ENCODE data around the gene NRXN3. TPM values are rescaled to one million over a fixed set of nuclear protein-coding genes. Genes with fewer than 3 reads are reported as not detected.

The NRXN3 gene
- total and polyA plus RNA-seq, 2 of the 13 experiments (the other 11 are each of a cell fraction or from before 2014, with no cell fraction given): 0.03 TPM; not detected in 1

DNA sequence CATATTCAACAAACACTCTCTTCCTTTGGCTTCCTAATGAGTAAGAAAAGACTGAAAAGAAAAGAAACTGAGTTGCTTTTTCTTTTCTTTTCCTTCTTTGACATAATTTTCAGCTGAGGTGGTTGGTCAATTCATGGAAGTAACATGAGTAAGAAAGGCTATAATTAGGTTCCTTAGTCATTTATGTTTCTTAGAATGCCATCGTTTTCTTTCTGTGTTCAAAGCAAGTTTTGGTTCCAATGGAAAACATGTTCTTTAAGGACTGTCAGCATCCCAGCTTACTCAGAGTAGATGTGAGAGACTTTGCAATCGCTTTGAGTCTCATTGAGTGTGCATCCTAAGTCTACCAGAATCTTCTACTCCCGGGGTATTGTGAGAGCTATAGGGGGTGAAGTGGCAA, 1158.7 kb downstream of the NRXN3 start (continued):
- TF ChIP-seq, protein P1, sequence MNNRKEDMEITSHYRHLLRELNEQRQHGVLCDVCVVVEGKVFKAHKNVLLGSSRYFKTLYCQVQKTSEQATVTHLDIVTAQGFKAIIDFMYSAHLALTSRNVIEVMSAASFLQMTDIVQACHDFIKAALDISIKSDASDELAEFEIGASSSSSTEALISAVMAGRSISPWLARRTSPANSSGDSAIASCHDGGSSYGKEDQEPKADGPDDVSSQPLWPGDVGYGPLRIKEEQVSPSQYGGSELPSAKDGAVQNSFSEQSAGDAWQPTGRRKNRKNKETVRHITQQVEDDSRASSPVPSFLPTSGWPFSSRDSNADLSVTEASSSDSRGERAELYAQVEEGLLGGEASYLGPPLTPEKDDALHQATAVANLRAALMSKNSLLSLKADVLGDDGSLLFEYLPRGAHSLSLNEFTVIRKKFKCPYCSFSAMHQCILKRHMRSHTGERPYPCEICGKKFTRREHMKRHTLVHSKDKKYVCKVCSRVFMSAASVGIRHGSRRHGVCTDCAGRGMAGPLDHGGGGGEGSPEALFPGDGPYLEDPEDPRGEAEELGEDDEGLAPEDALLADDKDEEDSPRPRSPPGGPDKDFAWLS (CRISPR knock-in tag; IDR thresholded peaks at IDR 0.05; ENCODE audit: borderline replicate concordance): no peak
- TF ChIP-seq RBM22 (optimal IDR thresholded peaks at IDR 0.05; ENCODE audit: low read length) (no peak), NPAS2 (CRISPR knock-in tag; IDR thresholded peaks at IDR 0.05; ENCODE audit: borderline replicate concordance) (no peak)

DNA sequence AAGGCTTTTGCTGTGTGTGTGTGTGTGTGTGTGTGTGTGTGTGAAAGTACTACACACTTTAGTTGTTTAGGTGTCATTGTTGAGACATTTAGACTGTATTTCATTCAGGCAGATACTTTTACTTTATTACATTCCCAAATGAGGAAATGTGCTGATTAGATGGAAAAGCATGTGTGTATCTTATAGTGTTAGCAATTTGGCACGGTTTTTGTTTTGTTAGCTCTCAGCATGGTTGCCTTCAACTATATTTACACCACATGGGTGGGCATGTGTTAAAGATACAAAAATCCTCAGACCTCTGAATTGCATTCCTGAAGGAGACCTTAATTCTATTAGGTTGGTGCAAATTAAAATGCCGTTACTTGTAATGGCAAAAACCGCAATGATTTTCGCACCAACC, 1161.7 kb downstream of the NRXN3 start:
- TF ChIP-seq RFXAP (CRISPR knock-in tag; IDR thresholded peaks at IDR 0.05; ENCODE audit: borderline replicate concordance) (no peak), PHF20 (CRISPR knock-in tag; IDR thresholded peaks at IDR 0.05) (no peak)
- TF ChIP-seq, protein P2, sequence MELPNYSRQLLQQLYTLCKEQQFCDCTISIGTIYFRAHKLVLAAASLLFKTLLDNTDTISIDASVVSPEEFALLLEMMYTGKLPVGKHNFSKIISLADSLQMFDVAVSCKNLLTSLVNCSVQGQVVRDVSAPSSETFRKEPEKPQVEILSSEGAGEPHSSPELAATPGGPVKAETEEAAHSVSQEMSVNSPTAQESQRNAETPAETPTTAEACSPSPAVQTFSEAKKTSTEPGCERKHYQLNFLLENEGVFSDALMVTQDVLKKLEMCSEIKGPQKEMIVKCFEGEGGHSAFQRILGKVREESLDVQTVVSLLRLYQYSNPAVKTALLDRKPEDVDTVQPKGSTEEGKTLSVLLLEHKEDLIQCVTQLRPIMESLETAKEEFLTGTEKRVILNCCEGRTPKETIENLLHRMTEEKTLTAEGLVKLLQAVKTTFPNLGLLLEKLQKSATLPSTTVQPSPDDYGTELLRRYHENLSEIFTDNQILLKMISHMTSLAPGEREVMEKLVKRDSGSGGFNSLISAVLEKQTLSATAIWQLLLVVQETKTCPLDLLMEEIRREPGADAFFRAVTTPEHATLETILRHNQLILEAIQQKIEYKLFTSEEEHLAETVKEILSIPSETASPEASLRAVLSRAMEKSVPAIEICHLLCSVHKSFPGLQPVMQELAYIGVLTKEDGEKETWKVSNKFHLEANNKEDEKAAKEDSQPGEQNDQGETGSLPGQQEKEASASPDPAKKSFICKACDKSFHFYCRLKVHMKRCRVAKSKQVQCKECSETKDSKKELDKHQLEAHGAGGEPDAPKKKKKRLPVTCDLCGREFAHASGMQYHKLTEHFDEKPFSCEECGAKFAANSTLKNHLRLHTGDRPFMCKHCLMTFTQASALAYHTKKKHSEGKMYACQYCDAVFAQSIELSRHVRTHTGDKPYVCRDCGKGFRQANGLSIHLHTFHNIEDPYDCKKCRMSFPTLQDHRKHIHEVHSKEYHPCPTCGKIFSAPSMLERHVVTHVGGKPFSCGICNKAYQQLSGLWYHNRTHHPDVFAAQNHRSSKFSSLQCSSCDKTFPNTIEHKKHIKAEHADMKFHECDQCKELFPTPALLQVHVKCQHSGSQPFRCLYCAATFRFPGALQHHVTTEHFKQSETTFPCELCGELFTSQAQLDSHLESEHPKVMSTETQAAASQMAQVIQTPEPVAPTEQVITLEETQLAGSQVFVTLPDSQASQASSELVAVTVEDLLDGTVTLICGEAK (IDR thresholded peaks at IDR 0.05): peak; percentile 43; the same call in 1 of the 2 replicates
- TF ChIP-seq, protein P2 (CRISPR knock-in tag; IDR thresholded peaks at IDR 0.05): no peak
- TF ChIP-seq, protein P3, sequence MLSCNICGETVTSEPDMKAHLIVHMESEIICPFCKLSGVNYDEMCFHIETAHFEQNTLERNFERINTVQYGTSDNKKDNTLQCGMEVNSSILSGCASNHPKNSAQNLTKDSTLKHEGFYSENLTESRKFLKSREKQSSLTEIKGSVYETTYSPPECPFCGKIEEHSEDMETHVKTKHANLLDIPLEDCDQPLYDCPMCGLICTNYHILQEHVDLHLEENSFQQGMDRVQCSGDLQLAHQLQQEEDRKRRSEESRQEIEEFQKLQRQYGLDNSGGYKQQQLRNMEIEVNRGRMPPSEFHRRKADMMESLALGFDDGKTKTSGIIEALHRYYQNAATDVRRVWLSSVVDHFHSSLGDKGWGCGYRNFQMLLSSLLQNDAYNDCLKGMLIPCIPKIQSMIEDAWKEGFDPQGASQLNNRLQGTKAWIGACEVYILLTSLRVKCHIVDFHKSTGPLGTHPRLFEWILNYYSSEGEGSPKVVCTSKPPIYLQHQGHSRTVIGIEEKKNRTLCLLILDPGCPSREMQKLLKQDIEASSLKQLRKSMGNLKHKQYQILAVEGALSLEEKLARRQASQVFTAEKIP (CRISPR knock-in tag; IDR thresholded peaks at IDR 0.05; ENCODE audit: borderline replicate concordance): no peak
- Histone ChIP-seq H3K9me3 (ENCODE audit: low read length) (peaks cover 88% of the 10 kb centered on the region), H3K27ac (ENCODE audit: extremely low read length, insufficient read depth, low read length) (no peak overlapping the region), H2AFZ (ENCODE audit: low read length) (no peak overlapping the region), H3K27me3 (ENCODE audit: control insufficient read depth in 1 of 2, insufficient read depth in 2 of 2, low read length in 2 of 2) (no peaks in the 10 kb centered on the region), H3K4me1 (ENCODE audit: insufficient read depth, low read length) (no peaks in the 10 kb centered on the region), H3K4me3 (replicated peaks in 1 of 3; ENCODE audit: insufficient read depth in 1 of 3, low read depth in 2 of 3, low read length in 3 of 3) (no peak overlapping the region), H3K4me2 (ENCODE audit: low read depth, low read length) (no peak overlapping the region), H3K36me3 (replicated peaks in 1 of 2; ENCODE audit: control insufficient read depth in 1 of 2, insufficient read depth in 2 of 2, low read length in 2 of 2) (no peaks in the 10 kb centered on the region), H3K79me2 (ENCODE audit: insufficient read depth, low read length) (no peaks in the 10 kb centered on the region), H4K20me1 (ENCODE audit: insufficient read depth, low read length) (no peaks in the 10 kb centered on the region), H3K9ac (ENCODE audit: insufficient read depth, low read depth, low read length) (no peak overlapping the region)
- ATAC-seq (no peak), DNase-seq (ENCODE audit: low spot score) (no peak), FAIRE-seq (no peak)
- intact Hi-C loops (cut with micrococcal nuclease; ENCODE audit: unreplicated experiment): no loop called here
- BruUV-seq (replicated peaks): no TSS peak
- in situ Hi-C loops (cut with HindIII; ENCODE audit: extremely low pct_ligation_motif_present, low pct_unique_long_range_greater_than_20kb): no loop called here
- ChIA-PET POLR2A (no interaction called here), CTCF (ENCODE audit: low intra/inter-chr PET ratio, low total read pairs) (no interaction called here)
- WGBS (ENCODE audit: low lambda C conversion rate): 39% methylated on average over 4 of the region's 4 CpGs

Measured in HepG2 (cell line).